Endothelial cell of umbilical vein (primary cell): ENCODE data around the gene PPME1. TPM values are rescaled to one million over a fixed set of nuclear protein-coding genes. Genes with fewer than 3 reads are reported as not detected.

Experiments used
- BruUV-seq: library from RNA; stranded (reverse); fragments of 400-500 nt; replicated peaks from 2 replicates; lab custom pipeline; 2021; lab: Mats Ljungman, UMichigan
- CTCF ChIA-PET: fragments of 300-600, 350-600 bp; sonication (Branson Sonifier 250); formaldehyde crosslinking; loops from one replicate; lab custom pipeline; 2021; ENCODE audit warnings: antibody characterized with exemption, inconsistent platforms; lab: Charles Lee
- POLR2A ChIA-PET: fragments of 300-600, 350-600 bp; sonication (Branson Sonifier 250); formaldehyde crosslinking; loops from one replicate; lab custom pipeline; 2021; ENCODE audit warnings: antibody characterized with exemption, inconsistent platforms; lab: Charles Lee
- DNase-seq: peaks from one replicate; pipeline ENCODE4 v3.0.0-alpha.2; 2011; ENCODE audit warnings: low read depth, low spot score
- FAIRE-seq: peaks from 2 replicates; lab custom pipeline; 2011; peaks lifted over from hg19 to GRCh38; lab: Jason Lieb, UNC
- H2AFZ ChIP-seq: 2 replicates; pipeline ENCODE4 v1.6.0; 2012; ENCODE audit warnings: low read depth, low read length, control low read depth, inconsistent platforms
- H3K27ac ChIP-seq: 2 replicates; pipeline ENCODE4 v1.5.1; 2011; ENCODE audit warnings: low read depth, mild to moderate bottlenecking, control low read depth, low read length, moderate library complexity; ENCODE audit not compliant: insufficient read depth
- H3K27me3 ChIP-seq, 2 experiments: 2 replicates each; pipeline versions ENCODE4 v1.6.0 to v1.6.1; 2011; ENCODE audit warnings: low read length in 2 of 2, mixed read lengths in 1 of 2; ENCODE audit not compliant: control insufficient read depth in 2 of 2, insufficient read depth in 2 of 2
- H3K36me3 ChIP-seq, 2 experiments: 2 replicates in 1 of 2; 3 replicates in 1 of 2; pipeline ENCODE4 v1.5.1; 2011; ENCODE audit warnings: low read length in 2 of 2, mild to moderate bottlenecking in 1 of 2, moderate library complexity in 1 of 2; ENCODE audit not compliant: control insufficient read depth in 2 of 2, insufficient read depth in 2 of 2; ENCODE audit errors: extremely low read depth in 1 of 2
- H3K4me1 ChIP-seq: 3 replicates; pipeline ENCODE4 v1.5.1; 2011; ENCODE audit warnings: mild to moderate bottlenecking, low read length; ENCODE audit not compliant: control insufficient read depth, insufficient read depth; ENCODE audit errors: extremely low read depth
- H3K4me2 ChIP-seq: 2 replicates; pipeline ENCODE4 v1.6.1; 2011; ENCODE audit warnings: low read length, control low read depth, mixed read lengths; ENCODE audit not compliant: insufficient read depth
- H3K4me3 ChIP-seq, 3 experiments: fragments of 200-600 bp in 1 of 3; sonication (generic), shearing (Covaris generic) in 1 of 3; replicated peaks in 1 of 3; 2 replicates each; pipeline ENCODE4 v1.5.1; 2011 to 2016; ENCODE audit warnings: control low read depth in 3 of 3, low read length in 3 of 3, mild to moderate bottlenecking in 2 of 3, inconsistent platforms in 1 of 3, low read depth in 1 of 3, moderate library complexity in 1 of 3; ENCODE audit not compliant: insufficient read depth in 1 of 3
- H3K79me2 ChIP-seq: 2 replicates; pipeline ENCODE4 v1.6.0; 2012; ENCODE audit warnings: low read length, inconsistent platforms; ENCODE audit not compliant: control insufficient read depth, insufficient read depth
- H3K9ac ChIP-seq: replicated peaks from 2 replicates; pipeline ENCODE3; 2011; ENCODE audit warnings: low read length, control low read depth; ENCODE audit not compliant: insufficient read depth; ENCODE audit errors: extremely low read depth
- H3K9me1 ChIP-seq: replicated peaks from 3 replicates; pipeline ENCODE4 v1.6.0; 2011; ENCODE audit warnings: mild to moderate bottlenecking, low read length; ENCODE audit not compliant: control insufficient read depth, insufficient read depth; ENCODE audit errors: extremely low read depth
- H3K9me3 ChIP-seq: replicated peaks from 2 replicates; pipeline ENCODE4 v1.5.1; 2012; ENCODE audit warnings: low read length, inconsistent platforms; ENCODE audit not compliant: control insufficient read depth, insufficient read depth
- H4K20me1 ChIP-seq: replicated peaks from 2 replicates; pipeline ENCODE3; 2011; ENCODE audit warnings: mild to moderate bottlenecking, low read length; ENCODE audit not compliant: control insufficient read depth, insufficient read depth; ENCODE audit errors: extremely low read depth
- EZH2 ChIP-seq: IDR thresholded peaks from 2 replicates; pipeline ENCODE4 v1.6.1; 2012; ENCODE audit warnings: borderline replicate concordance, low read depth, mild to moderate bottlenecking, moderate library complexity, low read length, inconsistent platforms; ENCODE audit not compliant: severe bottlenecking
- FOS ChIP-seq: IDR thresholded peaks from 2 replicates; pipeline ENCODE4 v1.6.1; 2011; ENCODE audit warnings: mild to moderate bottlenecking, low read length, moderate library complexity, borderline replicate concordance; ENCODE audit not compliant: insufficient read depth
- GATA2 ChIP-seq: IDR thresholded peaks from 2 replicates; pipeline ENCODE4 v1.7.0; 2011; ENCODE audit warnings: low read depth, mild to moderate bottlenecking, moderate library complexity, mixed read lengths, low read length; ENCODE audit not compliant: insufficient read length, insufficient read depth
- JUN ChIP-seq: IDR thresholded peaks from 2 replicates; pipeline ENCODE4 v1.6.1; 2011; ENCODE audit warnings: borderline replicate concordance, low read depth; ENCODE audit not compliant: insufficient read length, insufficient read depth
- POLR2A ChIP-seq: IDR thresholded peaks from 2 replicates; pipeline ENCODE4 v1.6.1; 2012; ENCODE audit warnings: low read depth, mild to moderate bottlenecking, control low read depth, low read length
- POLR2AphosphoS5 ChIP-seq: IDR thresholded peaks from 2 replicates; pipeline ENCODE4 v1.6.1; 2012; ENCODE audit warnings: low read depth, mild to moderate bottlenecking, control low read depth, low read length, moderate library complexity; ENCODE audit not compliant: insufficient read depth
- dilution Hi-C: fragments of 300-500 bp; cut with MboI; formaldehyde crosslinking; loops from one replicate; pipeline ENCODE4 v1.15.0; 2019; ENCODE audit warnings: low sequenced_read_pairs; ENCODE audit not compliant: extremely low pct_ligation_motif_present
- intact Hi-C: fragments of 100-400 bp; cut with micrococcal nuclease; formaldehyde crosslinking; loops from one replicate; pipeline ENCODE4 v1.10.0; 2022
- polyA plus RNA-seq, 4 experiments: library from polyadenylated mRNA; depleted of rRNA in 3 of 4; stranded (reverse) in 3 of 4; unstranded in 1 of 4; fragments of >200 nt; gene quantifications; 2 replicates each; pipeline versions ENCODE4 v1.2.1 to v1.2.3, GENCODE V29; 2011 to 2012; ENCODE audit warnings: missing spikeins in 1 of 4
- total RNA-seq: library from RNA; stranded (reverse); gene quantifications from 2 replicates; pipeline ENCODE4 v1.2.3, GENCODE V29; 2021
- TF ChIP-seq, protein P1 (sequence below), 2 donors: IDR thresholded peaks; 1 replicate in 1 of 2; 2 replicates in 1 of 2; pipeline ENCODE4 v1.5.1; 2011; ENCODE audit warnings: low read length in 2 of 2, mild to moderate bottlenecking in 2 of 2, moderate library complexity in 2 of 2, control low read depth in 1 of 2, inconsistent platforms in 1 of 2, low read depth in 1 of 2; ENCODE audit not compliant: insufficient read depth in 1 of 2; ENCODE audit errors: extremely low read depth in 1 of 2
- TF ChIP-seq, protein P2 (sequence below): IDR thresholded peaks from 2 replicates; pipeline ENCODE4 v1.6.1; 2011; ENCODE audit not compliant: insufficient read depth, insufficient read length

The PPME1 gene
- total and polyA plus RNA-seq, 2 donors (not counting 3 experiments of a cell fraction or from before 2014, with no cell fraction given): 37.2 to 49.9 TPM

DNA sequence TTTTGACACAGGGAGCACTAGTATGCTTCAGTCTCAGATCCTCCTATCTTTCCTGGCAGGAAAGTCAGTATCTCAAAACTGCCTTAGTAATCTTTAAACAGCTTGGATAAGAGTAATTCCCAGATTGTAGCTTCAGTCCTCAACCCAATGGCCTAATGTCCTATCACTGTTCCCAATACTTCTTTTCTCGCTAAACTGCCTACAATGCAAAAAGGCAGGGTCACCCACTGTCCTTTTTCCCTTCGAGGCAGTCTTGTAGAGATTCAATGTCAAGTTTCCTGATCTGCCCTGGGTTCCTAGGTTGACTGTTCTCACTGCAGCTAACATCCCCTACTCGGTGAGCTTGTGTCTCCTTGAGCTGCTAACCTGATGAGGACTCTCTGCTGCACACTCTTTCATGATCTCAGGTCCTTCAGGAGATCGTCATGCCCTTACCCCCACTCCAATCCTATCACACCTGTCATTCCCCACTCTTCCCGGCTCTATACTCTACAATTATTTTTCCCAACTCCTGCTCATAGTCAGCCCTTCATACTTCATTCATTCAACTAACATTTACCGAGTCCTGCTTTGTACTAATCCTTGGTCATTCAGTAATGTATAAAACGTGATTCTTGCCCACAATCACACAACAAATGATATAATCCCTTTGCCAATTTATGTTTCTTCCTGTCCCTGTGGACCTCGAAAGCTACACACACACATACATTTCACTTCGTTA is 1.2 kb upstream of the PPME1 start:
- no peaks in the 10 kb centered on the region for H3K9me3 ChIP-seq
- H2AFZ ChIP-seq: peak overlapping the region; percentile 80
- BruUV-seq: no TSS peak
- FAIRE-seq: no peak
- no peaks in the 10 kb centered on the region for H4K20me1 ChIP-seq
- dilution Hi-C loops: no loop called here
- peaks cover 0 to 3% of the 10 kb centered on the region in 2 experiments for H3K36me3 ChIP-seq
- TF ChIP-seq EZH2 (no peak), GATA2 (no peak), JUN (no peak), FOS (no peak), POLR2A (no peak), POLR2AphosphoS5 (no peak)
- TF ChIP-seq, protein P1, sequence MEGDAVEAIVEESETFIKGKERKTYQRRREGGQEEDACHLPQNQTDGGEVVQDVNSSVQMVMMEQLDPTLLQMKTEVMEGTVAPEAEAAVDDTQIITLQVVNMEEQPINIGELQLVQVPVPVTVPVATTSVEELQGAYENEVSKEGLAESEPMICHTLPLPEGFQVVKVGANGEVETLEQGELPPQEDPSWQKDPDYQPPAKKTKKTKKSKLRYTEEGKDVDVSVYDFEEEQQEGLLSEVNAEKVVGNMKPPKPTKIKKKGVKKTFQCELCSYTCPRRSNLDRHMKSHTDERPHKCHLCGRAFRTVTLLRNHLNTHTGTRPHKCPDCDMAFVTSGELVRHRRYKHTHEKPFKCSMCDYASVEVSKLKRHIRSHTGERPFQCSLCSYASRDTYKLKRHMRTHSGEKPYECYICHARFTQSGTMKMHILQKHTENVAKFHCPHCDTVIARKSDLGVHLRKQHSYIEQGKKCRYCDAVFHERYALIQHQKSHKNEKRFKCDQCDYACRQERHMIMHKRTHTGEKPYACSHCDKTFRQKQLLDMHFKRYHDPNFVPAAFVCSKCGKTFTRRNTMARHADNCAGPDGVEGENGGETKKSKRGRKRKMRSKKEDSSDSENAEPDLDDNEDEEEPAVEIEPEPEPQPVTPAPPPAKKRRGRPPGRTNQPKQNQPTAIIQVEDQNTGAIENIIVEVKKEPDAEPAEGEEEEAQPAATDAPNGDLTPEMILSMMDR (IDR thresholded peaks at IDR 0.05; ENCODE audit: extremely low read depth in 1 of 2, insufficient read depth in 1 of 2, low read depth in 1 of 2, low read length in 2 of 2): no peak
- TF ChIP-seq, protein P2, sequence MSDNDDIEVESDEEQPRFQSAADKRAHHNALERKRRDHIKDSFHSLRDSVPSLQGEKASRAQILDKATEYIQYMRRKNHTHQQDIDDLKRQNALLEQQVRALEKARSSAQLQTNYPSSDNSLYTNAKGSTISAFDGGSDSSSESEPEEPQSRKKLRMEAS: no peak
- H3K4me2 ChIP-seq: peak overlapping the region; percentile 97
- H3K4me1 ChIP-seq: peaks cover 17% of the 10 kb centered on the region
- DNase-seq: peak; percentile 4
- peak overlapping the region; percentile 84 for H3K27ac ChIP-seq
- H3K27me3 ChIP-seq: no peaks in the 10 kb centered on the region
- POLR2A ChIA-PET: interaction anchor here (0.5 to 1.4 kb wide), 3 partner anchors 70 to 407 kb away, joined by 3 to 5 read pairs (median 4); partner anchors contain the start of gene UCP2
- intact Hi-C loops: loop anchor here (2.0 to 5.0 kb wide), 2 partner anchors 152 to 187 kb away; partner anchors contain the start of gene UCP2
- peak overlapping the region; percentile 67 to 93 (median 74) for H3K4me3 ChIP-seq
- peaks cover 29% of the 10 kb centered on the region for H3K79me2 ChIP-seq
- no peaks in the 10 kb centered on the region for H3K9me1 ChIP-seq
- CTCF ChIA-PET: interaction anchor here (0.6 to 2.4 kb wide), 8 partner anchors 31 to 491 kb away, joined by 3 to 11 read pairs (median 3); no protein-coding TSS in a partner anchor
- H3K9ac ChIP-seq: peak overlapping the region; percentile 90
